ENCODE measurements around the gene CKAP2L. TPM values are rescaled to one million over a fixed set of nuclear protein-coding genes. Genes with fewer than 3 reads are reported as not detected.

CKAP2L gene
- total and polyA plus RNA-seq, 9 of the 15 experiments (the other 6 are each of a cell fraction or from before 2014, with no cell fraction given): 10.4 to 21.9 (median 14.2) TPM

DNA sequence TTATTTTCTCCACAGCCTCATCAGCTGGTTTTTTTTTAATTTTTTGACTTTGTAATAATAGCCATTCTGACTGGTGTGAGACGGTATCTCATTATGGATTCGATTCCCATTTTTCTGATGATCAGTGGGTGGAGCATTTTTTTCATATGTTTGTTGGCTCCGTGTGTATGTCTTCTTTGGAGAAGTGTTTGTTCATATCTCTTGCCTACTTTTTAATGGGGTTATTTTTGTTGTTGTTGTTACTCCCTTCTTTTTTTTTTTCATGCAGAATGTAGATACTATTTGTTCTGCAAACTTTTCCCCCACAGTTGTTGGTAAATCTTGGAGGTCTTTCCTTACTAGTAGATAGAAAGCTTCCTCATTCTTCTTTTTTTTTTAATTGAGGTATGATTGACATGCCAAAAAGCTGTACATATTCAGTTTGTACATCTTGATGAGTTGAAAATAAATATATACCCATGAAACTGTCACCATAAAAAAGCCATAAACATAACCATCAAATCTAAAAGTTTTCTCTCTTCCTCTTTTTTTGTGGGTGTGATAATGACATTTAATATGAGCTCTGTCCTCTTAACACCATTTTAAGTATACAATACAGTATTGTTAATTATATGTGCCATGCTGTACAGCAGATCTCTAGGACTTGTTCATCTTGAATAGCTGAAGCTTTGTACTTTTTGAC is 65.4 kb downstream of the CKAP2L start:
- ATAC-seq (no peak), DNase-seq (ENCODE audit: extremely low read depth in 1 of 4, low spot score in 3 of 4) (no peak), FAIRE-seq (no peak)
- ChIA-PET POLR2A (interaction anchor here (1.0 kb wide), 1 partner anchor 10 kb away, joined by 3 read pairs; no protein-coding TSS in a partner anchor), CTCF (ENCODE audit: low intra/inter-chr PET ratio) (no interaction called here)
- WGBS (ENCODE audit: insufficient coverage, low coverage, missing lambda C conversion rate): 82% methylated on average over 3 of the region's 3 CpGs
- Histone ChIP-seq H3K4me2 (ENCODE audit: insufficient read depth, low read length) (no peak overlapping the region), H3K27ac (ENCODE audit: extremely low read depth, low read depth, low read length) (no peak overlapping the region), H2AFZ (ENCODE audit: low read depth, low read length) (peak overlapping the region; percentile 23; the same call in 1 of the 2 replicates), H3K27me3 (ENCODE audit: control insufficient read depth in 2 of 2, insufficient read depth in 2 of 2, low read length in 2 of 2) (no peaks in the 10 kb centered on the region), H3K9me3 (replicated peaks; ENCODE audit: control insufficient read depth, insufficient read depth, low read depth, low read length) (no peaks in the 10 kb centered on the region), H3K4me1 (replicated peaks in 1 of 2; ENCODE audit: control insufficient read depth in 2 of 2, insufficient read depth in 2 of 2, low read length in 2 of 2) (peaks cover 3 to 24% of the 10 kb centered on the region in 2 experiments), H4K20me1 (replicated peaks; ENCODE audit: control insufficient read depth, insufficient read depth, low read length) (no peaks in the 10 kb centered on the region), H3K9ac (ENCODE audit: insufficient read depth in 1 of 2, low read depth in 2 of 2, low read length in 2 of 2) (no peak overlapping the region), H3K9me1 (ENCODE audit: control insufficient read depth, insufficient read depth, low read length) (no peaks in the 10 kb centered on the region), H3K79me2 (ENCODE audit: control insufficient read depth, insufficient read depth, low read length) (no peaks in the 10 kb centered on the region), H3K36me3 (ENCODE audit: control insufficient read depth, insufficient read depth, low read length) (no peaks in the 10 kb centered on the region), H3K4me3 (no peak overlapping the region)
- TF ChIP-seq, protein P1, sequence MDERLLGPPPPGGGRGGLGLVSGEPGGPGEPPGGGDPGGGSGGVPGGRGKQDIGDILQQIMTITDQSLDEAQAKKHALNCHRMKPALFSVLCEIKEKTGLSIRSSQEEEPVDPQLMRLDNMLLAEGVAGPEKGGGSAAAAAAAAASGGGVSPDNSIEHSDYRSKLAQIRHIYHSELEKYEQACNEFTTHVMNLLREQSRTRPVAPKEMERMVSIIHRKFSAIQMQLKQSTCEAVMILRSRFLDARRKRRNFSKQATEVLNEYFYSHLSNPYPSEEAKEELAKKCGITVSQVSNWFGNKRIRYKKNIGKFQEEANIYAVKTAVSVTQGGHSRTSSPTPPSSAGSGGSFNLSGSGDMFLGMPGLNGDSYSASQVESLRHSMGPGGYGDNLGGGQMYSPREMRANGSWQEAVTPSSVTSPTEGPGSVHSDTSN (CRISPR knock-in tag; IDR thresholded peaks at IDR 0.05; ENCODE audit: low read depth): no peak
- TF ChIP-seq, protein P1 (tag; conservative IDR thresholded peaks at IDR 0.05; ENCODE audit: low read depth): 0 out of 2 replicates have a peak, but pooled peaks have one; percentile 9
- TF ChIP-seq LEF1 (IDR thresholded peaks at IDR 0.05): no peak
- TF ChIP-seq PKNOX1 (IDR thresholded peaks at IDR 0.05): peak; percentile 58
- intact Hi-C loops (cut with micrococcal nuclease) (no loop called here), in situ Hi-C loops (cut with MboI) (no loop called here)
- BruUV-seq (replicated peaks): no TSS peak
